ENCODE results near the gene RNF157.
A peak's percentile ranks its signal among the peaks of the same experiment; 100 is the strongest.
"Not testable (repeated sequence)": the region's sequence is repeated elsewhere in the genome, so short reads cannot be mapped to it uniquely, and the experiment has no call there.

The RNF157 gene

DNA sequence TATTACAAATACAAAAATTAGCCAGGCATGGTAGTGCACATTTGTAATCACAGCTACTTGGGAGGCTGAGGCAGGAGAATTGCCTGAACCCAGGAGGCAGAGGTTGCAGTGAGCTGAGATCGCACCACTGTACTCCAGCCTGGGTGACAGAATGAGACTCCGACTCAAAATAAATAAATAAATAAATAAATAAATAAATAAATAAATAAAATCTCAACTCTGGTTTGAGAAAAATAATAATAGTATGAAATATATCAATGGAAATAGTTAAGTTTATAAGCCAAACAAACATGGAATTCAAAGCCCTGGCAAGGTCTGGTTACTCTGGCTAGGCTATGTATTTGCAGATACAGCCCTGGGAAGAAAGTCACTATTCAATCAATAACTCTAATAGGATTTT, 53.5 kb downstream of the RNF157 start:
- FAIRE-seq = not testable (repeated sequence)

DNA sequence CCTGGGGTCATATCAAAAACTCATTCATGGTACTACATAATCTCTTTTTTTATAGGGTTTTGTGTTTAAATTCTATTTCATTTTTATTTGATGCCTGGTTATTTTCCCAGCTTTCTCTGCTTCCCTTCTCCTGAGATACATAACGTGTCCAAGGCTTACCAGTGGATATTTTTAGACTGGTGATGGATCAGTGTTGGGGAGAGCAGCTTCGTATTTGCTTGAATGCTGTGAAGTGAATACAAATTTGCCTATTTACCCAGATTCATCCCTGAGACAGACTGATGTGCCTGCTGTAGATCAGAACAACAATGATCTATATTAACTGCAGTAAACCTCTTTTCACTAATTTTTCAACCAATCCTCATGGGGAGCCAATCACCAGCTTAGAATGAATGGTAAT, 56.0 kb downstream of the RNF157 start:
- FAIRE-seq = no peak

DNA sequence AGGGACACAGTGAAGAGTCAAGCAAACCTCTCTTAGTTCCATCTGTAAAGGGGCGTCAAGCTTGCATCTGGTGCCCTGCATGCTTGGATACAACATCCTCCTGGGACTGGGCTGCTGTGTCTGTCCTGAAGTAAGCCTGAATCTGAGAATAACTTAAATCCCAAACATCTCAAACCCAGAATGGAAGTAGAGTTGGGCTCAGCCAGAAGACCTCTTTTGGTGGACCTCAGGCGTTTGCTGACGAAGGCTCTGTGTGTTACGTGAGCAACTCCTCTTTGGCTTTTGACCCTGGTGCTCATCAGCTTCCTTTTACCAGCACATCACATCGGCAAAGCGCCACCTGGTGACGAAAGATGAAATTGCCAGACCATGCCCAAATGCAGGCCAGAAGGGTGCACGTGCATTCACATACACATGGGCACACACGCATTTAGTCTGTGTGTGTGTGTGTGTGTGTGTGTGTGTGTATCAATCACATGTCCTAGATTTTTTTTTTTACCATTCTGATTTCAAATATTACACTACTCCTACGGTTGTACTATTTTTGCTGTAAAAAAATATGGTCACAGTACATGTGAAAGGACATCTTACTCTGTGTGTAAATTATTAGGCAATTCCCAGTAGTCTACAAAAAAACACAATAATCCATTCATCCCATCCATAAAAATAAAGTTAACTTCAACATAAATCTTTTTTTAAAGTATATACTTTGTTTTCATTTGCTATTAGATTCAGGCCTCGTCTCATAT, 58.1 kb downstream of the RNF157 start:
- peak; percentile 42 for FAIRE-seq

DNA sequence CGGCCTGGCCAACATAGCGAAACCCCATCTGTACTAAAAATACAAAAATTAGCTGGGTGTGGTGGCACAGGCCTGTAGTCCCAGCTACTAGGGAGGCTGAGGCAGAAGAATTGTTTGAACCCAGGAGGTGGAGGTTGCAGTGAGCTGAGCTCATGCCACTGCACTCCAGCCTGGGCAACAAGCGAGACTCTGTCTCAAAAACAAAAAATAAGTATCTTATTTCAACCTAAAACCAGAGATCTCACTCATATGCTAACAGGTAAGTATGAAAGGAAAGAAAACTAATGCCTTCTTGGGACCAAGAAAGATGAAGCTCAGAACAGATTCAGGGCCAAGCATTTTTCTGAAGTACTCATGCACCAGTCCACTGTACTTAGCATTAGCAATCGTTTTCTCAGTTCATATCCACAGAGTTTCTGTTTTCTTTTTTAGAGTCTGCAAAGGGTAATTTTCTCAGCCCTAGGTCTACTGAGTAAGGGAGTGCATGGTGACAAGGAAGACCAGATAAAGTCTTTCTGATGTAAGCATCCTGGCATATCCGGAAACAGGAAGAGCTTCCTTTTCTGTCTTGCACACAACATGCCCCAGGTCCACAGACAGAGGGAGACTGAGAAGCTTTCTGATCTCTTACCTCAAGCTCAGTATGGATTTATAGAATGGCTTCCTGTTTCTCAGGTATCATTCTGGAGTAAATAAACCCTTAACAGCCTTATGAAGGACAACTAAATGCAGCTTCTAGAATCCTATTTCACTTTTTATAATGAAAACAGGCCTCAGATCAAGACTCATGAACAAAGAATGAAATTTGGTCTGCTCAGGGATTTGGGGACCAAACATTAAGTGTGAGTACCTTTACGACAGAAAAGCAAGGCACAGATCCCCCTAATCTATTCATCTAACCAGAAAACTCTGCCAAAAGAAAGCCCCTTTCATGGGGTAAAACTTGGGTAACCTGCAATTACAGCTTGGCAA, 60.5 kb downstream of the RNF157 start:
- FAIRE-seq = no peak

DNA sequence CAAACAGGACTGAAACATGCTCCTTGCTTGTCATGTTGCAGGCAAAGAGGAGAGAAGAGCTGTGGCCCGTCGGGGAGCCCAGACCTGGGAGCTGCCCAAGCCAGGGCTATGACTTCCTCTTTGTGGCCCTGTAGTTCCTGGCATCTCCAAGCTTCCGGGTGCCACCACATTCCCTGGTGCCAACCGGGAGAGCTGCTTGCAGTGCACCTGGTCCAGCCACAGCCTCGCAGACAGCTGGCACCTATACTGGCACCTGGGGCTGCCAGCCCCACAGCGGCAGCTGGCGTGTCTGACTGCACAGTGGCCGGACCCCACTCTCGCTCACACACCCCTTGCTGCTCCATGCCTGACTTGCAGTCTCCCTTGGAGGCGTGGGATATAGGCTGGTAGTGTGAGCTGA, 62.2 kb downstream of the RNF157 start:
- FAIRE-seq = no peak

DNA sequence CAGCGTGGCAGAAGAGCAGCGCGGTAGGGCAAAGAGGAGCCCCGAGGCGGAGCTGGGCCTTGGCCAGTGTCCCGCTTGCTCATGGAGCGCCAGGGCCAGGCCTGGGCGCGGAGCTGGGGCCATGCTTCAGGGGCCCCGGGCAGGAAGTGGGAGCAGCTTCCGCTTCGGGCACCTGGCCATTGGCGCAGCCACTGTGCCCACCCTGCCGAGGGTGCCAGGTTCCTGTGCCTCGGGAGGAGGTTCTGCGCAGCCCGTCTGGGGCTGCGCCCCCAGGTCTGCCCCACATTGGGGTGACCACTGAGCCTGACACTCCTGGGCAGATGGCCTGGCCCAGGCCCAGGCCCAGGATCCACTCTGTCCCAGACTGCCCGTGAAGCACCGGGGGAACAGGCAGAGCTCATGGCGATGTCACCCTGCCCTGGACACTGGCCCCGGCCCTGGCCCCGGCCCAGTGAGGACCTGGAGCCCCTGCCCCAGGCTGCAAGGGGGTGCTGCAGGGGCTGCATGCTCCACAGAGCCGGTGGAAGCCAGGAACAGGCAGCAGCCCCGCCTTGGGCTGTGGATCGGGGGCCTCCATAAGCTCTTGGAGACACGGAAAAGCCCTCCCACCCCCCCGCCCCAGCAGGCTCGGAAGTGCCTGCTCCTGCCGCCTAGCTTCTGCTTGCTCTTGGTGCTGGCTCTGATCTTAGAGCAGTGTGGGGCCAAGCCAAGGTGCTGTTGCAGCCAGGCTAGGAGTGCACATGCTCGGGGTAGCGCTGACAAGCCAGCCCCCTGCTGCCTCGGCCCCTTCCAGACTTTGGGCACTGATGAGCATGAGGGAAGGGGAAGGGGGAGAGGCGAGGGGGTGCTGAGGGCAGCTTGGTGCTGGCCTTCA, 63.4 kb downstream of the RNF157 start:
- no peak for FAIRE-seq

DNA sequence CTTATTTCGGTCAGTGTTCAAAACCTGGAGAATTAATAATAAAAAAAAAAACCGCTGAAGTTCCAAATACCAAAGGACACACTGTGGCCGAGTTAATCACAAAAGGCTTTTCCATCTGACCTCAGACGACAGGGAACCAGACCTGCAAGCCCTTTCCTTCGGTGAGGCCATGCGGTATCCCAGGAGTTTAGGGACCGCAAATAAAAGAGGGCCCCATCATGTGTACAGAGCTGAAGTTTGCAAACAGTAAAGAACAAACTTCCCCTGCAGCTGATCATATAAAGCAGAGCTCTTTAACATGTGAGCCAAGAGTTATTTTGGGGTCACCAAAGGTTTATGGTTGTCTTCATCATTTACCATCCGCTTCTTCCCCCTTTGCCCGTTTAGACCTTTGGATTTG, 66.3 kb downstream of the RNF157 start:
- FAIRE-seq = no peak

DNA sequence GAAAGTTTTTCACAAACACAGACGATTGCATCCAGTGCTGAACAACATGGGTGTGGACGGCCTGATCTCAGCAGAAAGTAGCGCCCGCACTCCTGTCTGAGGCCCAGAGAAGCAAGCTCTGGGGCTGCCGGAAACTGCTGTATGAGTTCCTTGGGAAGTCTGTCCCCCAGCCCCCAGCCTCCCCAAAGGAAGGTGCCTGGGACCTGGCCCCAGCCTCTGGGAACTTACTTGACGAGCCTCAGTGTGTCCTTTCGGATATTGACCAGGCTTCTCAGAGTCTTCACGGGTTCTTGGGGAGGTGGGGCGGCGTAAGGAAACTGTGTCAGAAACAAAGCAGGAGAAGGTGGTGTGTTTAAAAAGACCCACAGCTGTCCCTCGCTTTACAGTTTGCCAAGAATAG, 66.8 kb downstream of the RNF157 start:
- FAIRE-seq = no peak

DNA sequence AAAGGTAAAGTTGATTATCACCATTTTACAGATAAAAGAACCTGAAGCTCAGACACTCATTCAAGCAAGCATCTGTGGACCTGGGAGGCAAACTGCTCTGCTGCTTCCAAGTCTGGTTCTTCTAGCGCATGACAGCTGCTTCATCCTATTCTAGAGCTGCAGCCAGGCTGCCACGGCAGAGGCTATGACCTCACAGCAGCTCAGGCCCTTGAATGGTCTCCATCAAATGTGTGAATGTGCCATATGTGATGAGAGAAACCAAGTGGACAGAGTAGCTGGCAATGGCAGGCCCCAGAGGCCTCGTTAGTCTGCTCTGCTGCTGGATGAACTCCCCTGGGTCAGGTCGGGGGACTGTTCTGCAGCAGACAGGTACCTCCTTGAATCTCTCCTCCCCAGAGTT, 68.6 kb downstream of the RNF157 start:
- no peak for FAIRE-seq

DNA sequence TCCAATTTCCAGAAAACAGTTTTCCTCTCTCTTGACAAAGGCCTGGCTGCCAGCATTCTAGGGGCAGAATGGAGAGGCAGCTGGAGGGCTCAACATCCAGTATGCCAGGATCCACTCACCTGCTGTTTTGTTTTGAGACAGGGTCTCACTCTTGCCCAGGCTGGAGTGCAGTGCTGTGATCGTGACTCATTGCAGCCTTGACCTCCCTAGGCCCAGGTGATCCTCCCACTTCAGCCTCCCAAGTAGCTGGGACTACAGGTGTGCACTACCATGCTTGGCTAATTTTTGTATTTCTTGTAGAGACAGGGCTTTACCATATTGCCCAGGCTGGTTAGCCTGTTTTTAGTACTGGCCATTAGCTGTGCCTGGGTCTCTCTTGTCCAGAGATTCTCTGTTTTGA, 70.2 kb downstream of the RNF157 start:
- no peak for FAIRE-seq

DNA sequence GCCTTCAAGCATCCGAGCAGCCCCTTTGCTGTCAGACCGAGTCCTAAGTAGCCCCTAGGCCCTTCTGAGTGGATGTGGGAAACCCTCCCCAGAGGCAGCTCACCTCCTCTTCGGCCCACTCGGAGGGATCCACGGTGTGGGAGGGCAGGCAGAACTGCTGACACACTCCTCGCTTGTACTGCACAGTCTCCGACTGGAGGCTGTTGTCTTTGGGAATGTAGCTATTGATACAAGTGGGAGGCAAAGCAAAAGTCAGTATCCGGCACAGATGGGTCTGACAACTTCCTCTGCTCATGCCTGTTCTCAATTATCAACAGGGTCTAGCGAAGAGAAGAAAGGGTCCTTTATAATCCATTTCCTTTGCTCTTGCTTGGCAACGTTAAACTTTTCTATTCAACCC, 73.4 kb downstream of the RNF157 start:
- FAIRE-seq = no peak

DNA sequence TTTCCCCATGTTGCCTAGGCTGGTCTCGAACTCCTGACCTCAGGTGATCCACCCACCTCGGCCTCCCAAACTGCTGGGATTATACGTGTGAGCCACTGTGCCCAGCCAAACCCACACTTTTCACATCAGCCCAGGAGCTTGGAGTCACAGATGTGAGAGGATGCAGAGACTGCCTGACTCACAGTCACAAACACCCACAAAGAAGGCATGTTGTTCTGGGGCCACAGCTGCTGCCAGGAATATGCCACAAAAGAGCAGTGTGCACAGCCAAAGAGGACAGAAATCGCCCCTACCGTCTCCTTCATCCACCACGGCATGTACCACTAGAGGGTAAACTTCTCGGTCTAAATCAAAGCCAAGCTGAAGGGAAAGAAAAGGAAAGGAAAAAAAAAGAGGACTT, 74.1 kb downstream of the RNF157 start:
- FAIRE-seq = no peak

DNA sequence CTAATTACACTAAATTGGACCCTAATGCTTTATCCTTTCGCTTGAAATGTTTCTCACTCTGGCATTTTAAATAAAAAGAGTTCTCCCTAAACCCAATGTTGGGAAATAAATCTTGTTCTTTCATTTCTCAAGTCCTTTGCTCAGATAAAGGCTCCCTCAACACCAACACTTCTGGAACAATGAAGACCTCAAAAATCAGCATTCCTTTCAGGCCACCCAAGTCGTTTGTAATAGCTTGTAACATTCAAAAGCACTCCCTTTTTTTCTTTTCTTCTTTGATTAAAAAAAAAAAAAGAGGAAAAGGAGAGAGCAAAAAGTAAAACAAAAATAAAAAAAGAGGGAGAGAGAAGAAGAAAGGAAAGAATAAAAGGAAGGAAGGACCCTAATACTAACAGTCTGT, 76.0 kb downstream of the RNF157 start:
- FAIRE-seq = no peak

DNA sequence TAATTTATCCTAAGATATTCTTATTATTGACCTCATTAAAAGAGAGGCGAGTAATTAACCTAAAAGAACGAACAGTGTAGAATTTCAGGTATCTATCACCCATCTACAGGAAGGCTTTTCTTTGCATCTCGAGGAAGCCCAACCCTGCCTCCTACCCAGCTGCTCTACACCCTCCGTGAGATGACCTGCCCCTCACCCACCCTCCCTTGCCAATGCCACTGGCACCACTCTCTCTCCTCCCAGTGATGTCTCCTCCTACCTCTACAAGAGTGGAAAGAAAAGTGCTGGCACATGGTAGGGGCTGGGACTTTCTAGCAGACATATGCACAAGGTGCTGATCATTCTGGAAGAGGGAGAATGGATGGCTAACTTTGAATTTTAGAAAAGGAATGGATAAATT, 76.4 kb downstream of the RNF157 start:
- no peak for FAIRE-seq

DNA sequence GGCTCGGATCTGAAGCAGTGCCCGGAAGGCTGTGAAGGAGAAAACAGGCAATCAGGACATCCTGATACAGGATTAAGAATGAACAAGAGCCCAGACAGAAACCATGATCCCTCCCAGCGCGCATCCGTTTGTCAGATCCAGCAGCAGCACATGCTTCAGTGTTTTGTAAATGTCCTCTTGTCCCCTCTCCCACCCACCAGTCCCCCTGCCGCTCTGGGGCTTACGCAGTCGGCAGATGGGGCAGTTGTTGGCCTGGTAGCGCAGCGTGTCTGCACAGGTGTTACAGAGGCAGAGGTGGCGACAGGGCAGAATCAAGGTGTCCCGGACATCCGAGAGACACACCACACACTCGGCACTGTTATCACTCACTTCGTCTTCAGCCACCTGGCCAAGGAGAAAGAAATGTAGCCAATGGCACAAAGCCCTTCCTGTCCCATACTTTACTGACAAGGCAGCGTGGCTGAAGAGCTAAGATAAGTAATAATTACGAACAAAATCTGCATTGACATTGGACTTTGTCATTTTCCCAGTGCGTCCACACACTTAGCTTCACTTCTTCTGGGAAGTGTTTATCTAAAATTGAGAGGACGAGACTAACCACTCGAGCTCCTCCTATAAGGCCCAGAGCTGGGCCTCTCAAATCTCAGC, 78.5 kb downstream of the RNF157 start:
- no peak for FAIRE-seq

DNA sequence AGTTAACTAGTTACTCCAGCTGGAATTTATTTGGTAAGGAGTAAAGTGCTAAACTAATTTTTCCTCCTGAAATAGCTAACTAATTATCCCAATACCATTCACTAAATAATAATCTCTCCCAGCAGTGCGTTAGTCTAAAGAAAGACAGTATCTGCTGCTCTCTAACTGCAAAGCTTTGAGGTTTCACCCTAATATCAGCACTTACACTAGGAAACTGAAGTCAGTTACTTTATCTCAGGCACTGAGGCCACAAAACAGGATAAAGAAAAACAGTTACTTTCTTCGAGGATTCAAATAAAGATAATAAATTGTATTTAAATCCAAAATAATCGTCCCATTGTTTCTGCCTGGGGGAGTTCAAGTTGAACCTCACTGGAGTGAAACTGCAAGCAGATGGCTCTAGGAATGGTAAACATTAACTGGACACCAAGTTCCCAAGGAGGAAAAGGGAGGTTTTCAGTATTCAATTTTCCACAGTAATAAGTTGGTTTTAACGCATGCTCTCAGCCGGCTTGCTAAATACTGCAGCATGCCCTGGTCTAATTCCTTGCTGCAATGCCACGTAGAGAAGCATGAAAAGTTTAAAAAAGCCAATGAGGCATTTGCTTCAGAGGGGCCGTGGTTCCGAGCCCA, 79.3 kb downstream of the RNF157 start:
- FAIRE-seq = no peak

DNA sequence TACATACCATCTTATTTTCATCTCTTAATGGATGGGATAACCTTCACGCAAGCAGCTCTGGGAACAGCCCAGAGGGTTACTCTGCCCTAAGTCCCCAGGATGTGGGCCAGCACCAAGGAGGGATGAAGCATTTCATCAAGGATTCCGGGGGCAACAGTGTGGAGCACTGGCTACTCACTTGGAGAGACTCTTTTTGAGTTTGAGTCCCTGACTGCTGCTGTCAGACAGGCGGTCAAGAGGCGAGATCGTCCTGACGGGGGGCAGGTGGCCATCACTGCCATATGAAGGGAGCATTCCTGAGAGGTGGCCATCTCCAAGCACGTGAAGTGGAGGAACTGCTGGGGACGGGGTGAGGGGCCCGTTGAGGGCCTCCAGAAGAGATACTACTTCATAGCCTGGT, 81.1 kb downstream of the RNF157 start:
- no peak for FAIRE-seq

DNA sequence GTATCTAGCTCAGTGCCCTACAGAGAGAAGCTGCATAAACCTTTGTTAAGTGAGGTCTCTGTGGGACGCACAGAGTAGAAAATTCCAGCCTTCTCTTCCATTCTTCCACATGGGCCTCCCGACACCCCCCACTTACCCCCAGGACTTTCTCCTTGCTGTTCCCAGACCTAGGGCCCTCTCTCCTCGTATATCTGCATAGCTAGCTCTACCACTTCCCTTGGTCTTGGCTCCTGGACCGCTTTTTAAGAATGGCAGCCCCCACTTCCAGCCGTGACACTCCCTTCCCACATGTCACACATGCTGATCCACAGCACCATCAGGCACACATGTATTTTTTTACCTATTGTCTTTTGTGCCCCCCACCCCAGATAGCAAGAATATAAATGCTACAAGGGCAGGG, 82.5 kb downstream of the RNF157 start:
- FAIRE-seq = no peak

DNA sequence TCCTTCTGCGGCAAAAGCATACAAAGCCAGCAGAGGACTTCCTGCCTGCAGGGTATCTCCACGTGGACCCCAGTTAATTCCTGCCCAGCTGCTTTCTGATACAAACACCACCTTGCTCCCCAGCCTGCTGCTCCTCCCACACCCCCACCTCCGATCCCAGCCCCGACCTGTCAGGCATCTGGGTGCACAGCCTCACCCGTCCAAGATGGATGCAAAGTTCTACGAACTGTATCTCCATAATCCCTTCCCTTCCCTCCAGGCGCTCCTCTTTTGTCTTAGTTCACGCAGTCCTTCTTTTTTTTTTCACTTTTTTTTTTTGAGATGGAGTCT, 83.7 kb downstream of the RNF157 start:
- no peak for FAIRE-seq

DNA sequence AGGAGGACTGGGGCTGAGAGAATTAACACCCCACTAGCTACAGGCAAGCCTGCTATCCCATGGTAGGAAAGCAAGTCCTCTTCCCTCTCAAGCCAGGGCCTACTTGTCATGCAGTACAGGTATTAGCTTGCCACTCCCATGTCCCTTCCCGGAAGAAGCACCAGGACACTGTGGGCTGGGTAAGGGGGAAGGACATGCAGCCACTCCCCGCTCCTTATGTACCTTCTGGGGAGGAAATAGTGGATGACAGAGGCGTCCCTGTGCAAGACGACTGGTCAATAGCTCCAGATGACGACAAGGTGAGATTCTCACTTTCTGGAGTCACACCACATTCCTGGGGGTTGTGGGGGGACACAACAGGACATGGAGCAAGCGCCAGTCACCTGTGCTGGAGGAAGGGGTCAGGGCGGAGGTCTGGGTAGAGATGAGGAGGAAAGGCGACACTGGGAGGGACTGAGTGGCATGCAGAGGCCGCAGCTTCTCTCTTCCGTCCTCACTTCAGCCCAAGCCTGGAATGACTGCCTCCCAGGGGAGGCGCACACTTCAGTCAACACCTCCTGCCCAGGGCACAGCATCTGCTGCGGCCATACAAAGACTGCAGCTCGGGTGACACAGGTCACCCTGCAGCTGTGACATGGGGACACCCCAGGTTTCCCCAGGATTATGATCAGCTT, 84.2 kb downstream of the RNF157 start:
- FAIRE-seq = no peak

DNA sequence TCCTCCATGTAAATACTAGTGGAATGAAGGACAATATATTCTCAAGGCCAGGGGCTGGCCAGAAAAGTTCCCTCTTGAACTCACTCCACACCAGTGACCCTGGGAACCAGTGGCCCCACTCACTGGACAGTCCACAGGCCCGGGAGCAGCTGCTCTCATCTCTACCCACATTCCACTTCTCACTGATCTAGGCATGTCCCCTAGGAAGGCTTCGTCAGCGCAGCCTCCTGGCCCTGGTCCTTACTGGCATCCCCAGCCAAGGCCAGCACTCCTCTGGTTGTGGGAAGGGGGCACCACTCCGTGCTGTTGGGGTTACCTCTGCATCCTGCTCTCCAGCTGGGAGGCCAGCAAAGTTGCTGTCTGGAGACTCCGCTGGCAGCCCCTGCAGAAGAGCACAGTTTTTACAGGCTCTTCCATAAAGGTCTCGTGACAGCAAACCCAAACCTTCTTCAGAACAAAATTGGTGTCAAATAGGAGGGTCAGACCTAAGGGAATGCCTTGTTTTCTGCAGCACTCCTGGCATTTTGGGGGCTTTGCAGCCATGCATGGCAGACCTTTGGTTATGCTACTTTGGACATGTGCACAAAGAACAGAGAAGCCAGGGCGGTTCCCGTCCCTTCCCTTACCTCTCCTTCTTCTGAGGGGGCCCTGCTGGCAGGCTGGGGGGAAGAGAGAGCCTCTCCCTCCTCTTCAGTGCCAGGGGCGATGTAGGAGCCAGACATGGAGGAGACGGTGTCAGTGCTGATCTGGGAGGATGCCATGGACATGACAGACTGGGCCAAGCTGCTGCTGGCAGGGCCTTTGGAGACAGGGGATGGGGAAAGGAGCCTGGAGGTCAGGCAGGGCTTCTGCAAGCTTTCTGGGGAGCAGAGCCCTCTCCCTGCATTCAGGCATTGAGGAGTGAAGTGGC, 85.1 kb downstream of the RNF157 start:
- FAIRE-seq = no peak
